ENCODE measurements around the gene IL26.
A peak's percentile ranks its signal among the peaks of the same experiment; 100 is the strongest.

Gene IL26

DNA sequence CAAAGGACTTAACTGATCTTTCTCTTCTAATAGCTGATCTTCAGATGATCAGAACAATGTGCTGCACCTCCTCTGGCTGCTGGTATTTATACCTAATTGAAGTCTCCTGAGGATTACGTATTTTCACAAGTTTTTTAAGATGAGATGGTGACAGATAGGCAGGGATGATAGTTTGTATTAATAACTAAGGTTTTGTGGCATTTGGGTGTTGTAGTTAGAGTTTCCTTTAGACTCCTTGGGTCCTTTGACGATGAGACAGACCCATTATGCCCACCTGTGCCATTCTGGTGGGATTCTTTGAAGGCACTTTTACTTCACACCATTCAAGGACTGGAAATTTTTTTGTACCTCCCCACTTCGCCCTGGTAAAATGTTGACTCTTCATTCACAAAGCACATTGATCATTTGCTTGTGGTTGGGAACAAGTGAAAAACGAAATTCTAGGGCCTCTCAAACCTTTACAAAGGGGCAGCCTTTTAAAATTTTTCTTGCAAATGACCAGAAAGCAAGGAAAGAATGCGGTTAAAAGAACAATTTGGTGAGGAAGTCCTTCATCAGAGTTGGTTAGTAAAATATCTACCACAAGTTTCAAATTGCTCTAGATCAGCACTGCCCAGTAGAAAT is 65.8 kb downstream of the IL26 start, which contains the start of gene IFNG:
Gene IFNG, minus strand, starts transcription at position 60 of the 624 bp plus-strand sequence. CDS start 125 bp downstream, outside the sequence.
- Mint-ChIP-seq H3K27me3 (no peaks in the 10 kb centered on the region), H3K27ac (peak within 1 kb of the TSS in 1 of 2 donors; percentile 92), H3K4me3 (peak within 1 kb of the TSS; percentile 59 to 92), H3K4me1 (peaks cover 57% of the 10 kb centered on the region), H3K9me3 (no peaks in the 10 kb centered on the region)
- ATAC-seq: peak; percentile 66
- DNase-seq: peak in 1 of 2 donors; percentile 65

- no peaks in the 10 kb centered on the region for H3K9me3 Mint-ChIP-seq
- DNase-seq: no peak
- peak overlapping the region in 1 of 2 donors; percentile 92 for H3K4me3 Mint-ChIP-seq
- peaks cover 56% of the 10 kb centered on the region for H3K4me1 Mint-ChIP-seq
- no peak for ATAC-seq
- H3K27ac Mint-ChIP-seq: peak overlapping the region in 1 of 2 donors; percentile 92
- no peaks in the 10 kb centered on the region for H3K27me3 Mint-ChIP-seq
Observed at GRCh38 chr12:68158432-68158831, 67.2 kb downstream of the IL26 start.

- Mint-ChIP-seq H3K27ac (peak overlapping the region; percentile 71 to 92), H3K27me3 (no peaks in the 10 kb centered on the region), H3K4me3 (peak overlapping the region; percentile 46 to 92), H3K9me3 (no peaks in the 10 kb centered on the region), H3K4me1 (peaks cover 51% of the 10 kb centered on the region)
- ATAC-seq: no peak
- DNase-seq: no peak
Observed at GRCh38 chr12:68157380-68157779, 68.2 kb downstream of the IL26 start.

- Mint-ChIP-seq H3K4me3 (peak overlapping the region; percentile 46 to 92), H3K4me1 (peaks cover 51% of the 10 kb centered on the region), H3K9me3 (no peaks in the 10 kb centered on the region), H3K27ac (peak overlapping the region; percentile 82 to 92), H3K27me3 (no peaks in the 10 kb centered on the region)
- DNase-seq (no peak), ATAC-seq (no peak)
Observed at GRCh38 chr12:68156636-68157035, 69.0 kb downstream of the IL26 start.

- DNase-seq: no peak
- no peak overlapping the region for H3K27ac Mint-ChIP-seq
- H3K9me3 Mint-ChIP-seq: no peaks in the 10 kb centered on the region
- peaks cover 55% of the 10 kb centered on the region for H3K4me1 Mint-ChIP-seq
- H3K27me3 Mint-ChIP-seq: no peaks in the 10 kb centered on the region
- no peak for ATAC-seq
- peak overlapping the region in 1 of 2 donors; percentile 59 for H3K4me3 Mint-ChIP-seq
Observed at GRCh38 chr12:68154779-68155178, 70.8 kb downstream of the IL26 start.

Measured in stimulated activated naive CD8-positive, alpha-beta T cell treated with anti-CD3 and anti-CD28 coated beads, Interleukin-15, amount 100 ng/mL, for 72 hours (primary cell).